CD4-positive, alpha-beta memory T cell (primary cell): ENCODE data around the gene TJP3. TPM values are rescaled to one million over a fixed set of nuclear protein-coding genes. Genes with fewer than 3 reads are reported as not detected.

Experiments
- CTCF ChIA-PET: fragments of 350-600 bp; sonication (Branson Sonifier 250); formaldehyde crosslinking; loops from one replicate; lab custom pipeline; 2021; ENCODE audit warnings: inconsistent platforms; ENCODE audit not compliant: partially characterized antibody; lab: Charles Lee
- POLR2A ChIA-PET: fragments of 350-600 bp; sonication (Branson Sonifier 250); formaldehyde crosslinking; loops from one replicate; lab custom pipeline; 2021; ENCODE audit not compliant: partially characterized antibody; lab: Charles Lee
- DNase-seq, 5 donors: peaks; one replicate each; pipeline versions ENCODE4 v3.0.0 to v3.0.0-alpha.2; 2020 to 2022; ENCODE audit warnings: mixed read lengths in 1 of 5
- H3K27ac ChIP-seq: one replicate; pipeline ENCODE4 v1.7.0; 2013; ENCODE audit warnings: low read depth, low read length
- H3K27me3 ChIP-seq: 2 replicates; pipeline ENCODE4 v1.7.0; 2013; ENCODE audit warnings: mild to moderate bottlenecking, low read length, moderate library complexity; ENCODE audit not compliant: insufficient read depth
- H3K36me3 ChIP-seq: 2 replicates; pipeline ENCODE4 v1.7.0; 2013; ENCODE audit warnings: mild to moderate bottlenecking, low read length, moderate library complexity; ENCODE audit not compliant: insufficient read depth
- H3K4me1 ChIP-seq: 2 replicates; pipeline ENCODE4 v1.7.0; 2013; ENCODE audit warnings: mild to moderate bottlenecking, low read length, moderate library complexity; ENCODE audit not compliant: insufficient read depth
- H3K4me3 ChIP-seq, 2 donors: one replicate each; pipeline ENCODE4 v1.7.0; 2013; ENCODE audit warnings: low read length in 2 of 2, mild to moderate bottlenecking in 1 of 2
- H3K9me3 ChIP-seq, 2 donors: one replicate each; pipeline ENCODE4 v1.7.0; 2013; ENCODE audit warnings: low read length in 2 of 2, control low read depth in 1 of 2; ENCODE audit not compliant: control insufficient read depth in 1 of 2
- H3K27ac Mint-ChIP-seq, 7 donors: one replicate each; pipeline ENCODE4 v1.8.0; 2020 to 2021; ENCODE audit warnings: mixed read lengths in 7 of 7, mild to moderate bottlenecking in 6 of 7, inconsistent platforms in 3 of 7, moderate library complexity in 3 of 7
- H3K27me3 Mint-ChIP-seq, 2 donors: one replicate each; pipeline ENCODE4 v1.8.0; 2020 to 2021; ENCODE audit warnings: mixed read lengths in 2 of 2
- H3K36me3 Mint-ChIP-seq, 2 donors: one replicate each; pipeline ENCODE4 v1.8.0; 2020 to 2021; ENCODE audit warnings: mixed read lengths in 2 of 2, inconsistent platforms in 1 of 2, mild to moderate bottlenecking in 1 of 2
- H3K4me1 Mint-ChIP-seq, 4 donors: one replicate each; pipeline ENCODE4 v1.8.0; 2020 to 2021; ENCODE audit warnings: mixed read lengths in 4 of 4, mild to moderate bottlenecking in 1 of 4
- H3K4me3 Mint-ChIP-seq, 8 donors: one replicate each; pipeline ENCODE4 v1.8.0; 2020 to 2021; ENCODE audit warnings: mixed read lengths in 8 of 8, mild to moderate bottlenecking in 7 of 8, moderate library complexity in 6 of 8, inconsistent platforms in 3 of 8
- H3K9me3 Mint-ChIP-seq, 8 donors: one replicate each; pipeline ENCODE4 v1.8.0; 2020 to 2021; ENCODE audit warnings: mixed read lengths in 8 of 8, mild to moderate bottlenecking in 5 of 8, inconsistent platforms in 3 of 8, moderate library complexity in 1 of 8
- intact Hi-C: fragments of 100-400 bp; cut with micrococcal nuclease; formaldehyde crosslinking; loops from one replicate; pipeline ENCODE4 v1.15.1; 2023
- polyA plus RNA-seq, 2 donors: library from polyadenylated mRNA; unstranded; fragments of 300-500 nt; fragmentation: Illumina TruSeq; gene quantifications; one replicate each; pipeline ENCODE4 v1.2.3, GENCODE V29; 2021
- total RNA-seq, 2 experiments: library from RNA; stranded (reverse); gene quantifications; one replicate each; pipeline ENCODE4 v1.2.3, GENCODE V29; 2021

The TJP3 gene
- total and polyA plus RNA-seq, 4 experiments from 2014 or later, result 17.6 to 23.4 (median 20.6) TPM

- peak overlapping the region; percentile 77 to 92 (median 84) for H3K27ac Mint-ChIP-seq
- H3K4me1 ChIP-seq, result peaks cover 30% of the 10 kb centered on the region
- no peaks in the 10 kb centered on the region for H3K9me3 Mint-ChIP-seq
- no peaks in the 10 kb centered on the region for H3K27me3 Mint-ChIP-seq
- H3K27ac ChIP-seq, result peak overlapping the region; percentile 45
- peak overlapping the region; percentile 74 to 88 (median 84) for H3K4me3 Mint-ChIP-seq
- POLR2A ChIA-PET, result interaction anchor here (0.6 to 3.8 kb wide), 12 partner anchors 12 to 962 kb away, joined by 3 to 44 read pairs (median 4); partner anchors contain the start of genes MRPL54 and PIP5K1C
- no peaks in the 10 kb centered on the region for H3K27me3 ChIP-seq
- H3K36me3 ChIP-seq, result peaks cover 5% of the 10 kb centered on the region
- H3K4me1 Mint-ChIP-seq, result peaks cover 20 to 39% (median 30%) of the 10 kb centered on the region in 4 donors
- intact Hi-C loops, result no loop called here
- peak in 1 of 5 donors; percentile 30 for DNase-seq
- H3K4me3 ChIP-seq, result peak overlapping the region; percentile 36 to 41
- peaks cover 3 to 10% of the 10 kb centered on the region in 2 donors for H3K36me3 Mint-ChIP-seq
- H3K9me3 ChIP-seq, result no peaks in the 10 kb centered on the region
- CTCF ChIA-PET, result interaction anchor here (0.7 to 3.4 kb wide), 4 partner anchors 10 to 73 kb away, joined by 3 to 18 read pairs (median 6); no protein-coding TSS in a partner anchor
Observed at GRCh38 chr19:3687393-3687773, 20.8 kb upstream of the TJP3 start.

- H3K36me3 Mint-ChIP-seq, result peaks cover 3 to 10% of the 10 kb centered on the region in 2 donors
- peaks cover 30% of the 10 kb centered on the region for H3K4me1 ChIP-seq
- H3K4me1 Mint-ChIP-seq, result peaks cover 22 to 44% (median 32%) of the 10 kb centered on the region in 4 donors
- intact Hi-C loops, result no loop called here
- peak overlapping the region; percentile 48 to 92 (median 78) for H3K27ac Mint-ChIP-seq
- H3K27ac ChIP-seq, result peak overlapping the region; percentile 45
- no peaks in the 10 kb centered on the region for H3K9me3 Mint-ChIP-seq
- POLR2A ChIA-PET, result interaction anchor here (0.6 to 3.8 kb wide), 13 partner anchors 11 to 961 kb away, joined by 3 to 44 read pairs (median 4); partner anchors contain the start of genes MRPL54 and PIP5K1C
- peaks cover 5% of the 10 kb centered on the region for H3K36me3 ChIP-seq
- CTCF ChIA-PET, result interaction anchor here (0.7 to 3.9 kb wide), 5 partner anchors 9 to 73 kb away, joined by 3 to 18 read pairs (median 8); partner anchors contain the start of gene PIP5K1C
- H3K9me3 ChIP-seq, result no peaks in the 10 kb centered on the region
- H3K4me3 Mint-ChIP-seq, result peak overlapping the region; percentile 69 to 88 (median 84)
- no peaks in the 10 kb centered on the region for H3K27me3 Mint-ChIP-seq
- H3K27me3 ChIP-seq, result no peaks in the 10 kb centered on the region
- DNase-seq, result peak; percentile 24 to 38 (median 33)
- H3K4me3 ChIP-seq, result peak overlapping the region; percentile 36 to 41
Observed at GRCh38 chr19:3687774-3688706, 20.1 kb upstream of the TJP3 start.

GRCh38 chr19:3690551-3691371 lies 17.4 kb upstream of the TJP3 start:
- peak overlapping the region in 3 of 8 donors; percentile 13 to 50 (median 14) for H3K4me3 Mint-ChIP-seq
- intact Hi-C loops, result no loop called here
- CTCF ChIA-PET, result interaction anchor here (0.6 to 4.5 kb wide), 13 partner anchors 9 to 386 kb away, joined by 3 to 32 read pairs (median 4); partner anchors contain the start of genes APBA3, MRPL54, PIP5K1C and TJP3

GRCh38 chr19:3691372-3691716 lies 16.8 kb upstream of the TJP3 start:
- Histone ChIP-seq H3K4me1 (peaks cover 30% of the 10 kb centered on the region), H3K9me3 (no peaks in the 10 kb centered on the region), H3K27me3 (no peaks in the 10 kb centered on the region), H3K36me3 (no peaks in the 10 kb centered on the region), H3K27ac (no peak overlapping the region), H3K4me3 (no peak overlapping the region)
- peak in 1 of 5 donors; percentile 7 for DNase-seq
- ChIA-PET POLR2A (no interaction called here), CTCF (interaction anchor here (0.6 to 4.5 kb wide), 8 partner anchors 8 to 386 kb away, joined by 3 to 32 read pairs (median 10); partner anchors contain the start of genes APBA3, MRPL54, PIP5K1C and TJP3)
- peaks cover 22 to 49% (median 33%) of the 10 kb centered on the region in 4 donors for H3K4me1 Mint-ChIP-seq
- H3K4me3 Mint-ChIP-seq, result peak overlapping the region in 2 of 8 donors; percentile 13 to 18
- H3K9me3 Mint-ChIP-seq, result no peaks in the 10 kb centered on the region
- no peaks in the 10 kb centered on the region for H3K27me3 Mint-ChIP-seq
- H3K27ac Mint-ChIP-seq, result peak overlapping the region in 4 of 7 donors; percentile 47 to 79 (median 65)
- H3K36me3 Mint-ChIP-seq, result no peaks in the 10 kb centered on the region
- intact Hi-C loops, result no loop called here

More at GRCh38 chr19:3690551-3691371, 17.4 kb upstream of the TJP3 start:
- no peak overlapping the region for H3K4me3 ChIP-seq
- Mint-ChIP-seq H3K4me1 (peaks cover 22 to 44% (median 31%) of the 10 kb centered on the region in 4 donors), H3K27ac (peak overlapping the region; percentile 0 to 82 (median 63)), H3K27me3 (no peaks in the 10 kb centered on the region), H3K36me3 (no peaks in the 10 kb centered on the region), H3K9me3 (no peaks in the 10 kb centered on the region)
- H3K36me3 ChIP-seq, result no peaks in the 10 kb centered on the region
- peak in 2 of 5 donors; percentile 24 to 38 for DNase-seq
- no peak overlapping the region for H3K27ac ChIP-seq
- POLR2A ChIA-PET, result interaction anchor here (1.0 to 1.4 kb wide), 3 partner anchors 8 to 17 kb away, joined by 3 to 4 read pairs (median 3); partner anchors contain the start of gene PIP5K1C
- H3K27me3 ChIP-seq, result no peaks in the 10 kb centered on the region
- no peaks in the 10 kb centered on the region for H3K9me3 ChIP-seq
- peaks cover 30% of the 10 kb centered on the region for H3K4me1 ChIP-seq

GRCh38 chr19:3691726-3692125 lies 16.5 kb upstream of the TJP3 start:
- Mint-ChIP-seq H3K27ac (peak overlapping the region in 4 of 7 donors; percentile 47 to 79 (median 65)), H3K4me3 (peak overlapping the region in 1 of 8 donors; percentile 18), H3K4me1 (peaks cover 23 to 49% (median 33%) of the 10 kb centered on the region in 4 donors), H3K36me3 (no peaks in the 10 kb centered on the region), H3K9me3 (no peaks in the 10 kb centered on the region), H3K27me3 (no peaks in the 10 kb centered on the region)
- H3K36me3 ChIP-seq, result no peaks in the 10 kb centered on the region
- H3K27ac ChIP-seq, result no peak overlapping the region
- H3K9me3 ChIP-seq, result no peaks in the 10 kb centered on the region
- ChIA-PET CTCF (interaction anchor here (0.9 to 4.5 kb wide), 6 partner anchors 8 to 387 kb away, joined by 3 to 32 read pairs (median 10); partner anchors contain the start of genes PIP5K1C and TJP3), POLR2A (no interaction called here)
- DNase-seq, result no peak
- no peak overlapping the region for H3K4me3 ChIP-seq
- peaks cover 30% of the 10 kb centered on the region for H3K4me1 ChIP-seq
- H3K27me3 ChIP-seq, result no peaks in the 10 kb centered on the region
- intact Hi-C loops, result no loop called here

- H3K9me3 ChIP-seq, result no peaks in the 10 kb centered on the region
- peak overlapping the region in 1 of 8 donors; percentile 43 for H3K4me3 Mint-ChIP-seq
- ChIA-PET POLR2A (no interaction called here), CTCF (interaction anchor here (0.9 to 4.5 kb wide), 6 partner anchors 10 to 387 kb away, joined by 3 to 32 read pairs (median 7); partner anchors contain the start of gene TJP3)
- no peaks in the 10 kb centered on the region for H3K27me3 ChIP-seq
- peak overlapping the region in 4 of 7 donors; percentile 27 to 70 (median 48) for H3K27ac Mint-ChIP-seq
- peaks cover 19 to 47% (median 31%) of the 10 kb centered on the region in 4 donors for H3K4me1 Mint-ChIP-seq
- intact Hi-C loops, result no loop called here
- peak; percentile 34 to 56 (median 43) for DNase-seq
- no peaks in the 10 kb centered on the region for H3K36me3 Mint-ChIP-seq
- no peaks in the 10 kb centered on the region for H3K9me3 Mint-ChIP-seq
- no peaks in the 10 kb centered on the region for H3K36me3 ChIP-seq
- peaks cover 23% of the 10 kb centered on the region for H3K4me1 ChIP-seq
- no peak overlapping the region for H3K4me3 ChIP-seq
- no peaks in the 10 kb centered on the region for H3K27me3 Mint-ChIP-seq
- no peak overlapping the region for H3K27ac ChIP-seq
Observed at GRCh38 chr19:3692141-3693024, 15.8 kb upstream of the TJP3 start.
